Putamen (tissue), 1 donor: Measurements from ENCODE around the gene GRAP2.

Source experiments
- DNase-seq: peaks from one replicate; pipeline ENCODE4 v3.0.0-alpha.2; 2016; ENCODE audit warnings: low spot score

The GRAP2 gene

GRCh38 chr22:40018051-40018450 is 117.2 kb downstream of the GRAP2 start:
- no peak for DNase-seq

DNA sequence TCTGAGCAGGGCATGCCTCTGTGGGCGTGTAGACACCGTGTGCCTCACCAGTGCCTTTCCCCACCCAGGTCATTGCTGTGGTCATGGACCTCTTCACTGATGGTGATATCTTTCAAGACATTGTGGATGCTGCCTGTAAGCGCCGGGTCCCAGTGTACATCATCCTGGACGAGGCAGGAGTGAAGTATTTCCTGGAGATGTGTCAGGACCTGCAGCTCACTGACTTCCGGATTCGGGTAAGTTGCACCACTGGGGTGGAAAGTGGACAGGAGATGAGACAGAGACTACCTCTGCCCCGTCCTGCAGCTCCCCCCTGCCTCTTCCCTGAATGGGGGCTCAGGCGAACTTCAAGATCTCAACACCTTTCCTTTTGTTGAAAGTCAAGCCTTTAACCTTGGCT is 118.2 kb downstream of the GRAP2 start:
- DNase-seq, result no peak

- DNase-seq, result no peak
These were observed 120.1 kb downstream of the GRAP2 start for GRCh38 chr22:40020956-40021355.

DNA sequence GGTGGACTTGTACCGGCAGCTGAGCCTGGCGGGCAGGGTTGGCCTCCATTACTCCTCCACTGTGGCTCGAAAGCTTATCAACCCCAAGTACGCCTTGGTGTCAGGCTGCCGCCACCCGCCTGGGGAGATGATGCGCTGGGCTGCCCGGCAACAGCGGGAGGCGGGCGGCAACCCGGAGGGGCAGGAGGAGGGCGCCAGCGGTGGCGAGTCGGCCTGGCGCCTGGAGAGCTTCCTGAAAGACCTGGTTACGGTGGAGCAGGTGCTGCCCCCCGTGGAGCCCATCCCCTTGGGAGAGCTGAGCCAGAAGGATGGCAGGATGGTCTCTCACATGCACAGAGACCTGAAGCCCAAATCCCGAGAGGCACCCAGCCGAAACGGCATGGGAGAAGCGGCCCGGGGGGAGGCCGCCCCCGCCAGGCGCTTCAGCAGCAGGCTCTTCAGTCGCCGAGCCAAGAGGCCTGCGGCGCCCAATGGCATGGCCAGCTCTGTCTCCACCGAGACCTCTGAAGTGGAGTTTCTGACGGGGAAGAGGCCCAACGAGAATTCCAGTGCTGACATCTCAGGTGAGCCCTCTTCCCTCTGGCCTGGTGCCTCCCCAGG is 120.6 kb downstream of the GRAP2 start:
- DNase-seq, result no peak

DNA sequence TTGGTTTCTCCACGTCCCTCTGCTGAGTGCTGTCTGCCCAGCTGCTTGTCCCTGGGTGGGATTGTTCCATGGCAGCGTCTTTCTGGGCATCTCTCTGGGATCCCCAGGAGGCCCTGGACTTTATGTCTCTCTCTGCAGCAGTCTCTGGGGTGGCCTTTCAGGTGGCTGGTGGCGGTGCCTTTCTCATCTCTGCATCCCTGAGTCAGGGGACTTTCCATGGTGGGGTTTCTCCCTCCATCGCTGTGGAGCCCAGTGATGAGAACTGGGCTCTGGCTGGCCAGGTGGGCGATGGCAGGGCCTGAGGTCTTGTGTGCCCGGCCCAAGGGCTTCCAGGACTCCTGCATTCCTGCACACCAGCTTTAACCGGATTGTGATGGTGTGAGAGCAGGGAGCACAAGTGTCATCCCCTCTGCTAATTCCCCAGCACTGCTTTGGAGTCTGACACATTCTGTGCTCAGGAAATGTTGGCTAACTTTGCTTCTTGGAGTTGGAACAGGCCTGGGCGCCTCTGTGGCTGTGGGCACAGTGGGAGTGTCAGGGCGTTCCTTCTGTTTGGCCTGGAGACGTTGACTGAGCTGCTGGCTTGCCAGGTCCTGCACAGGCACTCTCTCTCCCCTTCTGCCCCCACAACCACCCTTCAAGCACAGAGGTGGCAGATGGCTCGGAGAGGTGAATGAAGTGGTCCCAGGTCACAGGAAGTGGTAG is 121.8 kb downstream of the GRAP2 start:
- DNase-seq, result no peak
